ENCODE measurements around the gene RAB42.
"Not testable (repeated sequence)": the region's sequence is repeated elsewhere in the genome, so short reads cannot be mapped to it uniquely, and the experiment has no call there.

GRCh38 chr1:28586585-28587391 is 5.3 kb upstream of the RAB42 start:
- not testable (repeated sequence) for TF ChIP-seq EZH2phosphoT487 (IDR thresholded peaks at IDR 0.05; ENCODE audit: insufficient read depth, low read depth); EZH2 (IDR thresholded peaks at IDR 0.05; ENCODE audit: insufficient read depth, poor library complexity, severe bottlenecking)
